ENCODE measurements around the gene ENO3.

The ENO3 gene

DNA sequence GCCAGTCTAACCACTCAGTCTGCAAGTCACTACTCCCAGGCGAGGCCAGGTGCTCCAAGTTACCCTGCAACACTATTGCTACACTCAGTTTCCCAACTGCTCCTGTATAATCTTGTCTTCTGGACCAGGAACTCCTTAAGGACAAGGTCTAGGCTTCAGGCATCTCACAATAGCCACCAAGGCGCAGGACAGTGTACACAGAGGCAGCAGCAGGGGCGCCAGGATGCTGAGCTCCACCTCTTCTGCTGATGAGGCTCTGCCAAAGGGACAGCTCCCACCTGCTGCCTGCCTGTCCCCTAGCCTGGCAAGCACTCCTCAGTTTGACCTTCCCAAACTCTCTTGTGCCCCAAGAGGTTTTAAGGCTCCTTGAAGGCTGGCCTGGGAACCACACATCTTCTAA, 14.5 kb upstream of the ENO3 start:
- 95 to 97% methylated on average over 3 of the region's 3 CpGs for WGBS, 2 experiments
- no peak overlapping the region for H3K4me3 ChIP-seq (ENCODE audit: insufficient read depth, low read depth, low read length)
- peaks cover 9% of the 10 kb centered on the region for H3K36me3 ChIP-seq (ENCODE audit: control insufficient read depth, insufficient read depth, low read length)
- peaks cover 14% of the 10 kb centered on the region for H3K4me1 ChIP-seq (ENCODE audit: control insufficient read depth, insufficient read depth, low read length)
- H3K27me3 ChIP-seq (ENCODE audit: control insufficient read depth, insufficient read depth, low read length, poor library complexity, severe bottlenecking) = no peaks in the 10 kb centered on the region
- no peak overlapping the region for H3K27ac ChIP-seq (ENCODE audit: insufficient read depth, low read depth, low read length, poor library complexity, severe bottlenecking)
- H3K9me3 ChIP-seq (ENCODE audit: control insufficient read depth, low read length) = no peaks in the 10 kb centered on the region

- WGBS, 2 experiments = 95 to 96% methylated on average over 16 of the region's 16 CpGs
- Histone ChIP-seq H3K4me3 (ENCODE audit: insufficient read depth, low read depth, low read length) (no peak overlapping the region), H3K4me1 (ENCODE audit: control insufficient read depth, insufficient read depth, low read length) (peaks cover 15% of the 10 kb centered on the region), H3K27ac (ENCODE audit: insufficient read depth, low read depth, low read length, poor library complexity, severe bottlenecking) (no peak overlapping the region), H3K36me3 (ENCODE audit: control insufficient read depth, insufficient read depth, low read length) (peaks cover 15% of the 10 kb centered on the region), H3K9me3 (ENCODE audit: control insufficient read depth, low read length) (no peaks in the 10 kb centered on the region), H3K27me3 (ENCODE audit: control insufficient read depth, insufficient read depth, low read length, poor library complexity, severe bottlenecking) (no peaks in the 10 kb centered on the region)
These were observed 13.4 kb upstream of the ENO3 start for GRCh38 chr17:4937553-4937952.

DNA sequence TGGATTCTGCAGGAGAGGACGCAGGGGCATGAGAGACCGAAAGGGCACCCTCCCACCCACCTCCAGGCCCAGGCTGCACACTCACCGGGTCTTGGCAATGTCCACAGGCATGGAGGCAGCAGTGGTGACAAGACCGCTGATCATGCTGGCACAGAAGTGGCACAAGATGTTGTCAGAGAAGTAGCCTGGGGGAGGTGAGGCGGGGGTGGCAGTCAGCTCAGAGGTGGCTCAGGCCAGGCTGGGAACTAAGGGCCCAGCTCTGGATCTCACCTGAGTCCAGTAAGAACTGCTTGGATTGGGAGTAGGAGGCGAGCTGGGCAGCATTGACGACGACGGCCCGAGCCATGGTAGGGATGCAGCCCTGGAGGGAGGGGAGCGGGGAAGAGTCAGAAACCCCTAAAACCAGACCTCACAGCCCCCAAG, 12.8 kb upstream of the ENO3 start:
- no peaks in the 10 kb centered on the region for H3K9me3 ChIP-seq (ENCODE audit: control insufficient read depth, low read length)
- H3K4me3 ChIP-seq (ENCODE audit: insufficient read depth, low read depth, low read length) = no peak overlapping the region
- 94 to 97% methylated on average over 11 of the region's 11 CpGs for WGBS, 2 experiments
- H3K27ac ChIP-seq (ENCODE audit: insufficient read depth, low read depth, low read length, poor library complexity, severe bottlenecking) = no peak overlapping the region
- no peaks in the 10 kb centered on the region for H3K27me3 ChIP-seq (ENCODE audit: control insufficient read depth, insufficient read depth, low read length, poor library complexity, severe bottlenecking)
- H3K36me3 ChIP-seq (ENCODE audit: control insufficient read depth, insufficient read depth, low read length) = peaks cover 20% of the 10 kb centered on the region
- peaks cover 15% of the 10 kb centered on the region for H3K4me1 ChIP-seq (ENCODE audit: control insufficient read depth, insufficient read depth, low read length)

- peak overlapping the region; percentile 89 for H3K27ac ChIP-seq (ENCODE audit: insufficient read depth, low read depth, low read length, poor library complexity, severe bottlenecking)
- H3K9me3 ChIP-seq (ENCODE audit: control insufficient read depth, low read length) = no peaks in the 10 kb centered on the region
- H3K4me1 ChIP-seq (ENCODE audit: control insufficient read depth, insufficient read depth, low read length) = peaks cover 15% of the 10 kb centered on the region
- peak overlapping the region; percentile 92 for H3K4me3 ChIP-seq (ENCODE audit: insufficient read depth, low read depth, low read length)
- no peaks in the 10 kb centered on the region for H3K27me3 ChIP-seq (ENCODE audit: control insufficient read depth, insufficient read depth, low read length, poor library complexity, severe bottlenecking)
- H3K36me3 ChIP-seq (ENCODE audit: control insufficient read depth, insufficient read depth, low read length) = peaks cover 26% of the 10 kb centered on the region
- 73 to 75% methylated on average over 19 of the region's 19 CpGs for WGBS, 2 experiments
These were observed 12.0 kb upstream of the ENO3 start for GRCh38 chr17:4938688-4939545.

- peaks cover 15% of the 10 kb centered on the region for H3K4me1 ChIP-seq (ENCODE audit: control insufficient read depth, insufficient read depth, low read length)
- H3K9me3 ChIP-seq (ENCODE audit: control insufficient read depth, low read length) = no peaks in the 10 kb centered on the region
- H3K4me3 ChIP-seq (ENCODE audit: insufficient read depth, low read depth, low read length) = peak overlapping the region; percentile 92
- peaks cover 26% of the 10 kb centered on the region for H3K36me3 ChIP-seq (ENCODE audit: control insufficient read depth, insufficient read depth, low read length)
- 0 to 1% methylated on average over 16 of the region's 16 CpGs for WGBS, 2 experiments
- H3K27me3 ChIP-seq (ENCODE audit: control insufficient read depth, insufficient read depth, low read length, poor library complexity, severe bottlenecking) = no peaks in the 10 kb centered on the region
- peak overlapping the region; percentile 89 for H3K27ac ChIP-seq (ENCODE audit: insufficient read depth, low read depth, low read length, poor library complexity, severe bottlenecking)
These were observed 11.4 kb upstream of the ENO3 start for GRCh38 chr17:4939546-4939795.

- peak within 1 kb of the TSS; percentile 89 for H3K27ac ChIP-seq (ENCODE audit: insufficient read depth, low read depth, low read length, poor library complexity, severe bottlenecking)
- peaks cover 31% of the 10 kb centered on the region for H3K36me3 ChIP-seq (ENCODE audit: control insufficient read depth, insufficient read depth, low read length)
- peaks cover 15% of the 10 kb centered on the region for H3K4me1 ChIP-seq (ENCODE audit: control insufficient read depth, insufficient read depth, low read length)
- 0% methylated on average over 72 of the region's 72 CpGs for WGBS, 2 experiments
- no peaks in the 10 kb centered on the region for H3K27me3 ChIP-seq (ENCODE audit: control insufficient read depth, insufficient read depth, low read length, poor library complexity, severe bottlenecking)
- H3K9me3 ChIP-seq (ENCODE audit: control insufficient read depth, low read length) = no peaks in the 10 kb centered on the region
- H3K4me3 ChIP-seq (ENCODE audit: insufficient read depth, low read depth, low read length) = peak within 1 kb of the TSS; percentile 92
These were observed 10.9 kb upstream of the ENO3 start, which contains the start of the genes RNF167 and SLC25A11 for GRCh38 chr17:4939796-4940554. RNF167 (plus strand) TSS chr17:4940268; CDS start chr17:4940910, 642 bp downstream. SLC25A11 (minus strand) TSS chr17:4940046; CDS start chr17:4939910, 136 bp downstream.

GRCh38 chr17:4940555-4941318, 10.2 kb upstream of the ENO3 start:
- Histone ChIP-seq H3K27ac (ENCODE audit: insufficient read depth, low read depth, low read length, poor library complexity, severe bottlenecking) (peak overlapping the region; percentile 89), H3K4me1 (ENCODE audit: control insufficient read depth, insufficient read depth, low read length) (peaks cover 15% of the 10 kb centered on the region), H3K36me3 (ENCODE audit: control insufficient read depth, insufficient read depth, low read length) (peaks cover 38% of the 10 kb centered on the region), H3K4me3 (ENCODE audit: insufficient read depth, low read depth, low read length) (peak overlapping the region; percentile 92), H3K27me3 (ENCODE audit: control insufficient read depth, insufficient read depth, low read length, poor library complexity, severe bottlenecking) (no peaks in the 10 kb centered on the region), H3K9me3 (ENCODE audit: control insufficient read depth, low read length) (no peaks in the 10 kb centered on the region)
- WGBS, 2 experiments = 2% methylated on average over 29 of the region's 29 CpGs

GRCh38 chr17:4941319-4941610, 9.7 kb upstream of the ENO3 start:
- WGBS, 2 experiments = 82 to 84% methylated on average over 4 of the region's 4 CpGs
- H3K36me3 ChIP-seq (ENCODE audit: control insufficient read depth, insufficient read depth, low read length) = peaks cover 38% of the 10 kb centered on the region

GRCh38 chr17:4942760-4943508, 8.0 kb upstream of the ENO3 start:
- H3K9me3 ChIP-seq (ENCODE audit: control insufficient read depth, low read length) = no peaks in the 10 kb centered on the region
- H3K4me3 ChIP-seq (ENCODE audit: insufficient read depth, low read depth, low read length) = no peak overlapping the region
- H3K27ac ChIP-seq (ENCODE audit: insufficient read depth, low read depth, low read length, poor library complexity, severe bottlenecking) = no peak overlapping the region
- no peaks in the 10 kb centered on the region for H3K27me3 ChIP-seq (ENCODE audit: control insufficient read depth, insufficient read depth, low read length, poor library complexity, severe bottlenecking)
- peaks cover 24% of the 10 kb centered on the region for H3K4me1 ChIP-seq (ENCODE audit: control insufficient read depth, insufficient read depth, low read length)
- WGBS, 2 experiments = 95 to 96% methylated on average over 13 of the region's 13 CpGs
- peaks cover 29% of the 10 kb centered on the region for H3K36me3 ChIP-seq (ENCODE audit: control insufficient read depth, insufficient read depth, low read length)

More at GRCh38 chr17:4941319-4941610, 9.7 kb upstream of the ENO3 start:
- Histone ChIP-seq H3K27me3 (ENCODE audit: control insufficient read depth, insufficient read depth, low read length, poor library complexity, severe bottlenecking) (no peaks in the 10 kb centered on the region), H3K4me3 (ENCODE audit: insufficient read depth, low read depth, low read length) (peak overlapping the region; percentile 92), H3K27ac (ENCODE audit: insufficient read depth, low read depth, low read length, poor library complexity, severe bottlenecking) (no peak overlapping the region), H3K4me1 (ENCODE audit: control insufficient read depth, insufficient read depth, low read length) (peaks cover 17% of the 10 kb centered on the region), H3K9me3 (ENCODE audit: control insufficient read depth, low read length) (no peaks in the 10 kb centered on the region)
